Parathyroid adenoma (tissue), 2 donors: ENCODE measurements around the gene SORCS2.

ENCODE experiments used
- H2AFZ ChIP-seq: fragments of 300-600 bp; sonication (generic); one replicate; pipeline ENCODE4 v1.7.0; 2017; ENCODE audit warnings: antibody characterized with exemption, mild to moderate bottlenecking
- H3K27ac ChIP-seq: fragments of 300-600 bp; sonication (generic); one replicate; pipeline ENCODE4 v1.7.0; 2017
- H3K27me3 ChIP-seq: fragments of 300-600 bp; sonication (generic); one replicate; pipeline ENCODE4 v1.7.0; 2017; ENCODE audit warnings: low read length; ENCODE audit not compliant: control insufficient read depth, insufficient read depth
- H3K36me3 ChIP-seq: fragments of 300-600 bp; sonication (generic); one replicate; pipeline ENCODE4 v1.7.0; 2017; ENCODE audit warnings: low read length; ENCODE audit not compliant: control insufficient read depth, insufficient read depth
- H3K4me1 ChIP-seq: fragments of 300-600 bp; sonication (generic); one replicate; pipeline ENCODE4 v1.7.0; 2017; ENCODE audit warnings: control low read depth
- H3K4me2 ChIP-seq: fragments of 300-600 bp; sonication (generic); one replicate; pipeline ENCODE4 v1.7.0; 2017; ENCODE audit warnings: low read length
- H3K4me3 ChIP-seq: fragments of 300-600 bp; sonication (generic); one replicate; pipeline ENCODE4 v1.7.0; 2017; ENCODE audit warnings: low read depth, low read length
- H3K79me2 ChIP-seq: fragments of 300-600 bp; sonication (generic); one replicate; pipeline ENCODE4 v1.7.0; 2017; ENCODE audit warnings: control low read depth
- H3K9ac ChIP-seq: fragments of 300-600 bp; sonication (generic); one replicate; pipeline ENCODE4 v1.7.0; 2017; ENCODE audit warnings: mild to moderate bottlenecking
- H3K9me3 ChIP-seq: fragments of 300-600 bp; sonication (generic); one replicate; pipeline ENCODE4 v1.7.0; 2017; ENCODE audit warnings: low read length; ENCODE audit not compliant: control insufficient read depth
- TF ChIP-seq, protein P1 (sequence below): fragments of 300-600 bp; sonication (generic); IDR thresholded peaks from one replicate; pipeline ENCODE4 v1.7.0; 2017; ENCODE audit warnings: antibody characterized with exemption, mild to moderate bottlenecking
- donor health status: primary hyperparathyroidism.

The SORCS2 gene

GRCh38 chr4:7306986-7307385 lies 114.6 kb downstream of the SORCS2 start:
- no peak overlapping the region for H3K9ac ChIP-seq
- H2AFZ ChIP-seq = no peak overlapping the region
- H3K79me2 ChIP-seq = no peaks in the 10 kb centered on the region
- H3K27ac ChIP-seq = no peak overlapping the region
- H3K27me3 ChIP-seq = no peaks in the 10 kb centered on the region
- no peak overlapping the region for H3K4me3 ChIP-seq
- H3K36me3 ChIP-seq = no peaks in the 10 kb centered on the region
- TF ChIP-seq, protein P1, sequence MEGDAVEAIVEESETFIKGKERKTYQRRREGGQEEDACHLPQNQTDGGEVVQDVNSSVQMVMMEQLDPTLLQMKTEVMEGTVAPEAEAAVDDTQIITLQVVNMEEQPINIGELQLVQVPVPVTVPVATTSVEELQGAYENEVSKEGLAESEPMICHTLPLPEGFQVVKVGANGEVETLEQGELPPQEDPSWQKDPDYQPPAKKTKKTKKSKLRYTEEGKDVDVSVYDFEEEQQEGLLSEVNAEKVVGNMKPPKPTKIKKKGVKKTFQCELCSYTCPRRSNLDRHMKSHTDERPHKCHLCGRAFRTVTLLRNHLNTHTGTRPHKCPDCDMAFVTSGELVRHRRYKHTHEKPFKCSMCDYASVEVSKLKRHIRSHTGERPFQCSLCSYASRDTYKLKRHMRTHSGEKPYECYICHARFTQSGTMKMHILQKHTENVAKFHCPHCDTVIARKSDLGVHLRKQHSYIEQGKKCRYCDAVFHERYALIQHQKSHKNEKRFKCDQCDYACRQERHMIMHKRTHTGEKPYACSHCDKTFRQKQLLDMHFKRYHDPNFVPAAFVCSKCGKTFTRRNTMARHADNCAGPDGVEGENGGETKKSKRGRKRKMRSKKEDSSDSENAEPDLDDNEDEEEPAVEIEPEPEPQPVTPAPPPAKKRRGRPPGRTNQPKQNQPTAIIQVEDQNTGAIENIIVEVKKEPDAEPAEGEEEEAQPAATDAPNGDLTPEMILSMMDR = no peak
- no peak overlapping the region for H3K4me2 ChIP-seq
- H3K4me1 ChIP-seq = no peaks in the 10 kb centered on the region
- H3K9me3 ChIP-seq = no peaks in the 10 kb centered on the region

DNA sequence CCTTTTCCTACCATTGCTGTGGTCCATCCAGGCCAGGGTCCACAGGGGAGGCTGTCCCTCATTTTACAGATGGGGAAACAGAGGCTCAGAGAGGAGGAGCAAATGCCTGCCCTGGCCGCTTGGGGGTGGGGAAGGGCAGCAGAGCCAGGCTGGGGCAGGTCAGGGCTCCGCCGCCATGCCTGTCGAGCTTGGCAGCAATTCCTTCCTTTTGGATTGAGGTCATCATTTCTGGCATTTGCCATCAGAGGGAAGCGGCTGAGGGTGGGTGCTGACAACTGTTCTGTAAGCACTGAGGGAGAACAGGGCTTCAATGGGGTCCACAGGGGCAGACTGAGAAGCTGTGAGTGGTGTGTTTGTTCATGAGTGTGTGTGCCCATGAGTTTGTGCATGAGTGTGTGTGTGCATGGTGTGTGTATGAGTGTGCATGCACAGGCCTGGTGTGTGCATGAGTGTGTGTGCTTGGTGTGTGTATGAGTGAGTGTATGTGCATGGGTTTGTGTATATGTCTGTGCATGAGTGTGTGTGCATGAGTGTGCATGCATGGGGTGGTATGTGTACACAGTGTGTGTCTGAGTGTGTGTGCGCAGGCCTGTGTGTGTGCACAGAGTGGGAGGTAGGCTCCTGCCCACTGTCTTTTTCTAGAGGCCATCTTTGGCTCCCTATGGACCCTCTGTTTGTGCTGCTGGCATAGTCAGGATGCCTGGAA lies 115.2 kb downstream of the SORCS2 start:
- H3K4me3 ChIP-seq = no peak overlapping the region
- H3K4me2 ChIP-seq = no peak overlapping the region
- TF ChIP-seq, protein P1 = no peak
- H2AFZ ChIP-seq = no peak overlapping the region
- no peaks in the 10 kb centered on the region for H3K79me2 ChIP-seq
- H3K36me3 ChIP-seq = no peaks in the 10 kb centered on the region
- H3K27me3 ChIP-seq = no peaks in the 10 kb centered on the region
- H3K9me3 ChIP-seq = no peaks in the 10 kb centered on the region
- no peak overlapping the region for H3K27ac ChIP-seq
- no peak overlapping the region for H3K9ac ChIP-seq
- H3K4me1 ChIP-seq = no peaks in the 10 kb centered on the region

GRCh38 chr4:7309181-7309580 lies 116.8 kb downstream of the SORCS2 start:
- no peaks in the 10 kb centered on the region for H3K4me1 ChIP-seq
- H2AFZ ChIP-seq = no peak overlapping the region
- no peak overlapping the region for H3K9ac ChIP-seq
- TF ChIP-seq, protein P1 = no peak
- H3K27ac ChIP-seq = no peak overlapping the region
- H3K4me2 ChIP-seq = no peak overlapping the region
- no peak overlapping the region for H3K4me3 ChIP-seq
- H3K79me2 ChIP-seq = no peaks in the 10 kb centered on the region
- H3K27me3 ChIP-seq = no peaks in the 10 kb centered on the region
- H3K9me3 ChIP-seq = no peaks in the 10 kb centered on the region
- H3K36me3 ChIP-seq = no peaks in the 10 kb centered on the region

DNA sequence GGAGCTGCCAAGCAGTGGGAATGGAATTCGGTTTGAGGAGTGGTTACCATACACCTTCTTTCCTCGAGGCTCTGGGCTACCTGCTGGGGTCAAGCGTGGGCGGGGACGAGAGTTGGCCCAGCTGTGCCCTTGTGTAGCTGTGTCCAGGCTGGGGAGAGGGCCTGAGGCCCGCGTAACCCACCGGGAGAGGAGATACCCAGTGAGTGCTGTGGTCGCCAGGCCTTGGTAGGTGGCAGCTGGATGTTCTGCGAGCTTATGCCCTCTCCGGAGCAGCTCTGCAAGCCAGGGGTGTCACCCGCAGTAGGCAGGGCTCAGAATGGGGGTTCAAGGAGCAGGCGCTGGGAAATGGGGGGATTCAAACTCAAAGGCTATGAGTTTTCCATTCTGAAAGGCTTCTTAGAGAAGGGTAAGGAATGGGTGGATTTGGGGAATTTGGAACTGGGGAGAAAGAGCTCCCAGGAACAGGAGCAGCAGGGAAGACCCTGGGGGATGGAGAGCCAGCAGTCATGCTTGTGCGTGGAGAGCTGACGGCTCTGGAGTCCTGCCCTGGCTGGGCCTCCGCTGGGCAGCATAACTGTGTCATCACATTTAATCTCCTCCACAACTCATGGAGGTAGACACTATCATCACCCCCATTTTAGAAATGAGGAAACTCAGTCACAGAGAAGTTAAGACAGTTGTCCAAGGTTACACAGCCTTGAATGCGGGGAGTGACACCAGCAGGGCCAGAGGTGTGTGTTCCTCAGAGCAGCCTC lies 117.5 kb downstream of the SORCS2 start:
- H3K4me1 ChIP-seq = no peaks in the 10 kb centered on the region
- no peaks in the 10 kb centered on the region for H3K9me3 ChIP-seq
- H3K9ac ChIP-seq = no peak overlapping the region

More for the DNA sequence above, 117.5 kb downstream of the SORCS2 start:
- TF ChIP-seq, protein P1 = no peak
- Histone ChIP-seq H3K4me3 (no peak overlapping the region), H3K27me3 (no peaks in the 10 kb centered on the region), H3K27ac (no peak overlapping the region), H3K36me3 (no peaks in the 10 kb centered on the region), H2AFZ (no peak overlapping the region), H3K79me2 (no peaks in the 10 kb centered on the region), H3K4me2 (no peak overlapping the region)
